ENCODE results near the gene CCDC190. TPM values are rescaled to one million over a fixed set of nuclear protein-coding genes. Genes with fewer than 3 reads are reported as not detected.
"Not testable (repeated sequence)": the region's sequence is repeated elsewhere in the genome, so short reads cannot be mapped to it uniquely, and the experiment has no call there.

CCDC190 gene
- total RNA-seq, 2 donors from 2014 or later, result not detected

DNA sequence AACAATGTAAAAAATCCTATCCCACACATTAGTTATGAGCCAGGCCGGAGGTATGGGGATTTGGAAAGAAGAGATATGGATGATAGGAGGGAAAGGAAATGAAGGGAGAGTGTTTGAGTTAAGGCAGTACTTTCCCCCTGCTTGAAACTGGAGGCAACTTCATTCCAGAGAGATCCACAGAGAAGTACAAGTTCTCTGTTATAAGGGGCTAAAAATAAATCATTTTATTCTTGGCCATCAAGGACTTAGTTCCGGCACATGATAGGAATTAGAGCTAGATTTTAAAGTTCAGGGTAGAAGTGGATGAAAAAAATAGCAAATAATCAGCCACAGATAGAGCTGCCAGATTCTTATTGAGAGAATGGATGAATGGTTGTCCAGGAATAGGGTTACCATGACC lies 42.8 kb downstream of the CCDC190 start:
- H3K27ac Mint-ChIP-seq; DNase-seq (ENCODE audit: low spot score in 2 of 2); H3K36me3 Mint-ChIP-seq; ATAC-seq; H3K9me3 Mint-ChIP-seq: not testable (repeated sequence)

DNA sequence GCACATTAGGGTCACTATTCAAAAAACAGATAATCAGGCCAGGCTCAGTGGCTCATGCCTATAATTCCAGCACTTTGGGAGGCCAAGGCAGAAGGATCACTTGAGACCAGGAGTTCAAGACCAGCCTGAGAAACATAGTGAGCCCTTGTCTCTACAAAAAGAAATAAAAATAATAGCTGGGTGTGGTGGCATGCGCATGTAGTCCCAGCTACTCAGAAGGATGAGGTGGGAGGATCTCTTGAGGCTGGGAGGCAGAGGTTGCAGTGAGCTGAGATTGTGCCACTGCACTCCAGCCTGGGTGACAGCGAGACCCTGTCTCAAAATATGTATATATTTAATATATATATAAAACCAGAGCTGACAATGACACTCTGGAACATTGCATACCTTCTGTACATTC lies 48.6 kb downstream of the CCDC190 start:
- H3K36me3 Mint-ChIP-seq, result peaks cover 8 to 11% of the 10 kb centered on the region in 2 donors
- not testable (repeated sequence) for ATAC-seq; DNase-seq (ENCODE audit: low spot score in 2 of 2); H3K27ac Mint-ChIP-seq; H3K9me3 Mint-ChIP-seq

DNA sequence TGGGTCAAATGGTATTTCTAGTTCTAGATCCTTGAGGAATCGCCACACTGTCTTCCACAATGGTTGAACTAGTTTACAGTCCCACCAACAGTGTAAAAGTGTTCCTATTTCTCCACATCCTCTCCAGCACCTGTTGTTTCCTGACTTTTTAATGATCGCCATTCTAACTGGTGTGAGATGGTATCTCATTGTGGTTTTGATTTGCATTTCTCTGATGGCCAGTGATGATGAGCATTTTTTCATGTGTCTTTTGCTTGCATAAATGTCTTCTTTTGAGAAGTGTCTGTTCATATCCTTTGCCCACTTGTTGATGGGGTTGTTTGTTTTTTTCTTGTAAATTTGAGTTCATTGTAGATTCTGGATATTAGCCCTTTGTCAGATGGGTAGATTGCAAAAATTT lies 53.5 kb downstream of the CCDC190 start:
- ATAC-seq, result not testable (repeated sequence)
- peaks cover 18 to 27% of the 10 kb centered on the region in 2 donors for H3K36me3 Mint-ChIP-seq

More for the DNA sequence above, 53.5 kb downstream of the CCDC190 start:
- not testable (repeated sequence) for H3K9me3 Mint-ChIP-seq; H3K27ac Mint-ChIP-seq; DNase-seq (ENCODE audit: low spot score in 2 of 2)

Other genes with a start within 250 kb of the CCDC190 start
- under 1 TPM; 0.31 to 0.71 TPM for gene DDR2, start 228.7 kb downstream of the CCDC190 start, total RNA-seq
- 10 to 100 TPM; 26.2 to 39.3 TPM for gene HSD17B7, start 70.5 kb downstream of the CCDC190 start, total RNA-seq
- gene RGS4, start 208.2 kb upstream of the CCDC190 start, total RNA-seq, result not detected

Data from activated naive CD4-positive, alpha-beta T cell treated with anti-CD3 and anti-CD28 coated beads, Interleukin-2, amount 50 U/mL, for 72 hours (primary cell).